ENCODE data around the gene A4GALT. TPM values are rescaled to one million over a fixed set of nuclear protein-coding genes. Genes with fewer than 3 reads are reported as not detected.

The A4GALT gene
- total RNA-seq, 3 donors from 2014 or later = 4.0 to 29.8 (median 9.3) TPM

DNA sequence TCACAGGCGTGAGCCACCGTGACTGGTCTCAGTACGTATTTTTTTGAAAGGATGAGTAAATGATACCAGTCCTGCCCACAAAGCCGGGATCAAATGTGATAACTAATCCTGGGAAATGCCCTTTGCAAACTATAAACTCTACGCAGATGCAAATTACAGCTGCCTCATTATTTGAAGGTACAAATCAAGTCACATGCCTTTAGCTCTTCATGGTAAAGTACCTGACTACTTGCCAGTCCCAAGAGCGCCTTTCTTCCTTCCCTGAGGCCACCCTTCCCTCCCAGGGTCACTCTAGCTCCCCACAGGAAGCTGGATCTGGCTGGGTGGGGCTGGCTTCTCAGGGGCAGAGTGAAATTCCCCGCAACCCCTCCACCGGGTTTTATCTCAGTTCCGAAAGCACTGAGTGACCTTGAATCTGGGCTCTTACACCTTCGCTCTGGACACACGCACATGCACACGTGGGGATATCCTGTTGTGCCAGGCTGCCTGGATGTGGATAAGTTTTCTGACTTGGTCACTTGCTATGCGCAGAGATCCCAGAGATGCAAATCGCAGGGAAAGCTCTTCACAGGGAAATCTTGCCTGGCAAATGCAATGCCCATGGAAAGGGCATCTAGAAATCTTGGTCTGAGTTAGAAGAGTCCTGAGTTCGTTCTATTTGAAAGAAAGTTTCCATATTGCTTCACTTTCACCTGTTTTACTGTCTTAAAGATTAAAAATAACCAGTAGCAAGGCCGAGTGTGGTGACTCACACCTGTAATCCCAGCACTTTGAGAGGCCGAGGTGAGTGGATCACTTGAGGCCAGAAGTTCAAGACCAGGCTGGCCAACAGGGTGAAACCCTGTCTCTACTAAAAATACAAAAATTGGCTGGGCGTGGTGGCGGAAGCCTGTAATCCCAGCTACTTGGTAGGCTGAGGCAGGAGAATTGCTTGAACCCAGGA, 8.5 kb downstream of the A4GALT start:
- Histone ChIP-seq H3K4me3 (no peak overlapping the region), H3K9me3 (peaks cover 8% of the 10 kb centered on the region), H3K4me1 (ENCODE audit: low read depth) (peaks cover 4% of the 10 kb centered on the region), H3K36me3 (ENCODE audit: low read depth) (no peaks in the 10 kb centered on the region)
- no peak for DNase-seq
- intact Hi-C loops (cut with DNase I, micrococcal nuclease) = no loop called here
- TF ChIP-seq, protein P1, sequence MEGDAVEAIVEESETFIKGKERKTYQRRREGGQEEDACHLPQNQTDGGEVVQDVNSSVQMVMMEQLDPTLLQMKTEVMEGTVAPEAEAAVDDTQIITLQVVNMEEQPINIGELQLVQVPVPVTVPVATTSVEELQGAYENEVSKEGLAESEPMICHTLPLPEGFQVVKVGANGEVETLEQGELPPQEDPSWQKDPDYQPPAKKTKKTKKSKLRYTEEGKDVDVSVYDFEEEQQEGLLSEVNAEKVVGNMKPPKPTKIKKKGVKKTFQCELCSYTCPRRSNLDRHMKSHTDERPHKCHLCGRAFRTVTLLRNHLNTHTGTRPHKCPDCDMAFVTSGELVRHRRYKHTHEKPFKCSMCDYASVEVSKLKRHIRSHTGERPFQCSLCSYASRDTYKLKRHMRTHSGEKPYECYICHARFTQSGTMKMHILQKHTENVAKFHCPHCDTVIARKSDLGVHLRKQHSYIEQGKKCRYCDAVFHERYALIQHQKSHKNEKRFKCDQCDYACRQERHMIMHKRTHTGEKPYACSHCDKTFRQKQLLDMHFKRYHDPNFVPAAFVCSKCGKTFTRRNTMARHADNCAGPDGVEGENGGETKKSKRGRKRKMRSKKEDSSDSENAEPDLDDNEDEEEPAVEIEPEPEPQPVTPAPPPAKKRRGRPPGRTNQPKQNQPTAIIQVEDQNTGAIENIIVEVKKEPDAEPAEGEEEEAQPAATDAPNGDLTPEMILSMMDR (IDR thresholded peaks at IDR 0.05) = no peak
- ATAC-seq = no peak

DNA sequence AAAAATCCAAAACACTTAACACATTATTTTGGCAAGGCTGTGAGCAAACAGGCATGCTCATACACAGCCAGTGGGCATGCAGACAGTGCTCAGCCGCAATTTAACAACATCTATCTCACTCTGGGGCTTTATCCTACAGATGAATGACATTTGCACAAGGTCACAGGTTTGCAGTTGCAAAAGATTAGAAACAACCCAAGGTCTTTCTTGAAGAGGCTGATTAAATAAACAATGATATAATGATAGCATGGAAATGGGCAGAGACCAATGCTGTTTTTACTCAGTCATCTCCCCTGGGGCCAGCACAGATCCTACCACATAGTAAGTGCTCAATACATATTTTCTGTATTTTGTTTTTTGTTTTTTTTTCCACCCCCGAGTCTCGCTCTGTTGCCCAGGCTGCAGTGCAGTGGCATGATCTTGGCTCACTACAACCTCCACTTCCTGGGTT, 9.4 kb downstream of the A4GALT start:
- DNase-seq (no peak), ATAC-seq (no peak)
- H3K9me3 ChIP-seq = peaks cover 8% of the 10 kb centered on the region
- H3K4me1 ChIP-seq (ENCODE audit: low read depth) = no peaks in the 10 kb centered on the region
- TF ChIP-seq, protein P1 (IDR thresholded peaks at IDR 0.05) = no peak
- no peaks in the 10 kb centered on the region for H3K36me3 ChIP-seq (ENCODE audit: low read depth)
- intact Hi-C loops (cut with DNase I, micrococcal nuclease) = no loop called here
- H3K4me3 ChIP-seq = no peak overlapping the region

DNA sequence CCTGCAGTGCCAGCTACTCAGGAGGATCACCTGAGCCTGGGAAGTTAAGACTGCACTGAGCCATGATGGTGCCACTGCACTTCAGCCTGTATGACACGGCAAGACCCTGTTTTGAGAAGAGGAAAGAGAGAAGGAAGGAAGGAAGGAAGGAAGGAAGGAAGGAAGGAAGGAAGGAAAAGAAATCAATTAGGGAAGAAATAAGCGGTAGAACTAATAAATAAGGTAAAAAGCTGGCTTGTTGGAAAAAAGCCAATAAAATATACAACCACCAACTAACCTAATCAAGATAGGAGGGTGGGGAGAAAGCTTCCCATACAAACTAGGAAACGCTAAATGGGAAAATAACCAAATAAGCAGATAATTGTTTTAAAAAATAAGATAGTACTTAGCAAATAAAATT, 12.3 kb downstream of the A4GALT start:
- intact Hi-C loops (cut with DNase I, micrococcal nuclease) = no loop called here
- Histone ChIP-seq H3K4me3 (no peak overlapping the region), H3K9me3 (peaks cover 8% of the 10 kb centered on the region), H3K4me1 (ENCODE audit: low read depth) (no peaks in the 10 kb centered on the region), H3K36me3 (ENCODE audit: low read depth) (no peaks in the 10 kb centered on the region)
- ATAC-seq (no peak), DNase-seq (no peak)
- TF ChIP-seq, protein P1 (IDR thresholded peaks at IDR 0.05) = no peak

DNA sequence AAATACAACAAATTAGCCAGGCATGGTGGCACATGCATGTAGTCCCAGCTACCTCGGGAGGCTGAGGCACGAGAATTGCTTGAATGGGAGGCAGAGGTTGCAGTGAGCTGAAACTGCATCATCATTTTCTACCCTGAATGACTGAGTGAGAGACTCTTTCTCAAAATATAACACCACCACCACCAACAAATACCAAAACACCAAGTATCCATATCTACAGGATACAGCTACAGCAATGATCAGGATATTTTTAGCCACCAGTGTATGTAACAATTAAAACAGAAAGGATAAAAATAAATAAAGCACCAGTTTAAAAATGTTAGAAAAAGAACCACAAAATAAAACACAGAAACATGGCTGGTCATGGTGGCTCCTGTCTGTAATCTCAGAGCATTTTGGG, 13.2 kb downstream of the A4GALT start:
- TF ChIP-seq, protein P1 (IDR thresholded peaks at IDR 0.05) = no peak
- H3K36me3 ChIP-seq (ENCODE audit: low read depth) = no peaks in the 10 kb centered on the region
- ATAC-seq = no peak
- no peak for DNase-seq
- intact Hi-C loops (cut with DNase I, micrococcal nuclease) = no loop called here
- H3K4me3 ChIP-seq = no peak overlapping the region
- peaks cover 8% of the 10 kb centered on the region for H3K9me3 ChIP-seq
- H3K4me1 ChIP-seq (ENCODE audit: low read depth) = no peaks in the 10 kb centered on the region

DNA sequence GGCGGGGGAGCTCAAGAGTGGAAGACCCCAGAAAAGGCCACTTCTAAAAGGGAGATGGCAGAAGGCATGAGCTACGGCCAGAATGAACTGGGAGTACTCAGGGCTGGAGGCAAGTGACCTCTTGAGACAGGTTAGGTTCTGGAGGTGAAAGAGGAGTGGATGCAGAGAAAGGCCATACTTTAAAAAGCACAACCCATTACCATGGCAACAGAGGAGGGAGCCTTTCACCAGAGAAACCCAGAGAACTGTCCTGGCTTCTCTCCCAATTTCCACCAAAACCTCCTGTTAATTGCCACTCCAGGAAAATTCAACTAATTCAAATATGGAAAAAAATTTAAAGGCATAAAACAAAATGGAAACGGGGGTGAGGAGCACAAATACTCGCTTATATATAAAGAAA, 15.8 kb downstream of the A4GALT start:
- TF ChIP-seq, protein P1 (IDR thresholded peaks at IDR 0.05) = no peak
- no peaks in the 10 kb centered on the region for H3K4me1 ChIP-seq (ENCODE audit: low read depth)
- peaks cover 6% of the 10 kb centered on the region for H3K9me3 ChIP-seq
- no peaks in the 10 kb centered on the region for H3K36me3 ChIP-seq (ENCODE audit: low read depth)
- no peak overlapping the region for H3K4me3 ChIP-seq
- intact Hi-C loops (cut with DNase I, micrococcal nuclease) = no loop called here
- DNase-seq (no peak), ATAC-seq (no peak)
